Muscle of arm (tissue), 12 donors: ENCODE measurements around the gene LRRFIP1. TPM values are rescaled to one million over a fixed set of nuclear protein-coding genes. Genes with fewer than 3 reads are reported as not detected.
"Not testable (repeated sequence)": the region's sequence is repeated elsewhere in the genome, so short reads cannot be mapped to it uniquely, and the experiment has no call there.

ENCODE experiments used
- DNase-seq: peaks from one replicate; pipeline ENCODE4 v3.0.0-alpha.2; 2013
- polyA plus RNA-seq, 12 donors: library from polyadenylated mRNA; unstranded; fragments of 120-200 nt; gene quantifications; one replicate each; pipeline ENCODE4 v1.2.1, GENCODE V29; 2013; ENCODE audit not compliant: insufficient read length in 12 of 12

LRRFIP1 gene
- polyA plus RNA-seq, 12 donors, result 108 to 837 (median 163) TPM

GRCh38 chr2:237660381-237660900, 33.1 kb downstream of the LRRFIP1 start:
- no peak for DNase-seq

DNA sequence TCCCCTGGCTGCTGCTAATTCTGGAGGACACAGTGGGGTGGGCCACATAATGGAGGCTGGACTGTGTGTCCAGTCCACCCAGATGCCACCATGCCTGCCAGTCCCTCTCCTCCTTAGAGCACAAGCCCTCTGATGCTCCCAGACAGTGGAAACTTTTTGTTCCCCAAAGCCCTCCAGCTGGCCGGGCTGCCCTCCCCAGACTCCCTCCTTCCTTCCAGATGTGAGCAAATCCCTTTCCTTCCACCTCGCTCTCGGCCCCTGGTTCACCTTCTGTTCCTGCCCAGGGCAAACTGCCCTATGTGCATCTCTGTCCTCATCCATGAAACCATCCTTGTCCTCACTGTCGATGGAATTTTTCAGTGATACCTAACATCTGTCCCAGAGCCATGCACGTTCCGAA, 33.9 kb downstream of the LRRFIP1 start:
- no peak for DNase-seq

GRCh38 chr2:237661799-237662328, 34.5 kb downstream of the LRRFIP1 start:
- DNase-seq, result no peak

DNA sequence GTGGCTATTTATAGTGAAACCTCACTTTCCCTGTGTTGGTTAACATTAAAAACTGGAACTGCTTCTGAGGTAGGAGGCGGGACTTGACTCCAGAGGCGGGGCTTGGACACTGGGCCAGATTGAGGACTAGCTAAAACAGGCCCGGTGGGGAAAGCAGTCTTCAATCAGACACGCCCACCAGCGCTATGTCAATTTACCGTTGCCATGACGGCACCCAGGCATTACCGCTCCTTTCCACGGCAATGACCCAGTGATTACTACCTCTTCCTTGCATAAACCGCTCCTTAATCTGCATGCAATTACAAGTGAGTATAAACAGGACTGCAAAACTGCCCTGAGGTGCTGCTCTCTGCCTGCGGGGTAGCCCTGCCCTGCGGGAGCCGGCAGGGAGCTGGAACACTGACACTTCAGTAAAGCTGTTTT, 35.3 kb downstream of the LRRFIP1 start:
- peak; percentile 92 for DNase-seq

DNA sequence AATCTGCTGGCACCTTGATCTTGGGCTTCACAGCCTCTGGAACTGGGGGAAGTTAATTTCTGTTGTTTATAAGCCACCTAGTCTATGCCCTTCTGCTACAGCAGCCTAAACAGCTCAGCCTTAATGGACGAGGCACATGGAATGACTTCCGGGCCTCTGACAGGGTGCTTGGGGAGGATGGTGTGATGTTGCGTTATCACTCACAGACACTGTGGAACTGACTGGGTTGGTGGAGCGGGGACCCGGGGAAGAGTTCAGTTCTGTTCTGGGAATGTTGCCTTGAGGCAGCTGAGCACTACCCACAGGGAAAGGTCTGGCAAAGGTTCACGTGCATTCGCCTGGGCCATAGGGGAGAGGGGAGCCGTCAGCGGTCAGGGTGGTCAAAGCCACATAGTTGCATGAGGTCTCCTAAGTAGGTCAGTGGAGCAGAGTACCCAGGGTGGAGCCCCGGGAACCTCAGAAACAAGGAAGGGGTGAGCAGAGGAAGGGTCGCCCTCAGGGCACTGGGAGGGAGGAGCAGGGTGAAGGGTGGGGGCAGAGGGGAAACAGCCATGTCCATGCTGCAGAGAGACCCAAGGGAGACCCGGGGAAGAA, 36.2 kb downstream of the LRRFIP1 start:
- DNase-seq, result no peak

GRCh38 chr2:237664151-237664550, 36.8 kb downstream of the LRRFIP1 start:
- DNase-seq, result no peak

- DNase-seq, result no peak
These were observed 38.3 kb downstream of the LRRFIP1 start for GRCh38 chr2:237665713-237666143.

DNA sequence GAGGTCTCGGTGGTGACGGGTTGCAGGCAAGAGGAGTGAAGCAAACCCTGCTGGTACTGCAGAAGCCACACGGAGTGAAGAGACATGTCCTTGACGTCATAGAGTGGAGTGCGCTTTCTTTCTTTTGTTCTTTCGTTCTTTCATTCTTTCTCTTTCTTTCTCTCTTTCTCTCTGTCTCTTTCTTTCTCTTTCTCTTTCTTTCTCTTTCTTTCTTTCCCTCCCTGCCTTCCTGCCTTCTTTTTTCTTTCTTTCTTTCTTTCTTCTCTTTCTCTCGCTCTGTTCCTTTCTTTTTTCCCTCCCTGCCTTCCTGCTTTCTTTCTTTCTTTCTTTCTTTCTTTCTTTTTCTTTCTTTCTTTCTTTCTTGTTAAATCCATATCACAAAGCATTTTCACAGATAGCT, 39.2 kb downstream of the LRRFIP1 start:
- DNase-seq, result no peak

- not testable (repeated sequence) for DNase-seq
These were observed 39.7 kb downstream of the LRRFIP1 start for GRCh38 chr2:237667050-237667576.

DNA sequence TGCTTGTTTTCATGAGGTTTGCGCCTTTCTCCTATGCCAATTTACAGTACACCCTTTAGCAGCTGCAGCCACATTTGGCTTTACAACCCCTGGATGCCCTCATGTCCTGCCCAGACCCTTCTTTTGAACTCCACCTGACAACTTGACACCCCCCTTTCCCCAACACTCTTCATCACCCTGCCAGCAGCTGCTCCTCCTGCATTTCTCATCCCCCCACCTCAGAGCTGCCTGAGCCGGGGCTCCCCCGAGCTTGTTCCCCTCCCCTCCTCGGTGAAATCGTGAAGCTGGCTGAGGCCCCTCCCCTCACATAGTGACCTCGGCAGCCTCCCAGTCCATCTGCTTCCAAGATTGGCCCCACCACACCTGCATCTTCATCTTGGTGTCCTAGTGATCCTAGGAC, 40.5 kb downstream of the LRRFIP1 start:
- no peak for DNase-seq

DNA sequence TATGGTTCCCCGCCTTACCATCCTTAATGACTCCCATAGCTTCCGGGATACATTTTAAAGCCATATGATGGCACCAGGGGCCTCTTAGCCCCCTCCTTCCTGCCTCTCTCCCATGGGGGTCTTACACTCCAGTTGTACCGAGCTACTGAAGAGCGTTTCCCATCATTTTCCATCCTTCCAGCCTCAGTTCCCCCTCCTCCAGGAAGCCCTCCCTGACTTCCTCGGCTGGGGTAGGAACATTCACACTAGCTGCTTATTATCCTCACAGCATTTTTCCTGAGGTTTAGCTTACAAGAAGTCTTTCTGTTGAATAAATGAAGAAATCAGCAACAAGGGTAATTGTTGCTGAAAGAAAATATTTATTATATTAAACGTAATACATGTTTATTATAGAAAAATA, 41.1 kb downstream of the LRRFIP1 start:
- DNase-seq, result no peak

GRCh38 chr2:237669283-237669627, 41.9 kb downstream of the LRRFIP1 start:
- no peak for DNase-seq

- peak; percentile 95 for DNase-seq
These were observed 42.4 kb downstream of the LRRFIP1 start for GRCh38 chr2:237669628-237670392.

DNA sequence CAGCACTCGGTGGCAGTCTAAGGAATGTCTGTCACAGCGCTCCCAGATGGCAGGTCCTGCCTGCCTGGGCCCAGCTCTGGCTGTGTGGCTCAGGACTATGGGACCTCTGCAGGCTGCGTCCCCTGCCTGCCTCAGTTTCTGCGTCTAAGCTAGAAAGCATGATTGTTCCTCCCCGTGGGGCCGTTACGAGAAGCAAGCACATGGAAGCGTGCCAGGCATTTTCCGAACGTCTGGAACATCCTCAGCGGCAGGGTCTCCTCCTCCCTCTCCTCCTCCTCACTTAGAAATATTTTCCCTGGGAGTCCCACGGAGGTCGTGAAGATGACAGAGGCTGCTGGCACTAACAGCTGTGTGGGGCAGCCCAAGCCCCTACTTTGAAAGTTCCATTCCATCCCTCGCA, 43.3 kb downstream of the LRRFIP1 start:
- peak; percentile 87 for DNase-seq

GRCh38 chr2:237671466-237672138, 44.2 kb downstream of the LRRFIP1 start:
- DNase-seq, result no peak

- no peak for DNase-seq
These were observed 45.3 kb downstream of the LRRFIP1 start for GRCh38 chr2:237672731-237673129.

DNA sequence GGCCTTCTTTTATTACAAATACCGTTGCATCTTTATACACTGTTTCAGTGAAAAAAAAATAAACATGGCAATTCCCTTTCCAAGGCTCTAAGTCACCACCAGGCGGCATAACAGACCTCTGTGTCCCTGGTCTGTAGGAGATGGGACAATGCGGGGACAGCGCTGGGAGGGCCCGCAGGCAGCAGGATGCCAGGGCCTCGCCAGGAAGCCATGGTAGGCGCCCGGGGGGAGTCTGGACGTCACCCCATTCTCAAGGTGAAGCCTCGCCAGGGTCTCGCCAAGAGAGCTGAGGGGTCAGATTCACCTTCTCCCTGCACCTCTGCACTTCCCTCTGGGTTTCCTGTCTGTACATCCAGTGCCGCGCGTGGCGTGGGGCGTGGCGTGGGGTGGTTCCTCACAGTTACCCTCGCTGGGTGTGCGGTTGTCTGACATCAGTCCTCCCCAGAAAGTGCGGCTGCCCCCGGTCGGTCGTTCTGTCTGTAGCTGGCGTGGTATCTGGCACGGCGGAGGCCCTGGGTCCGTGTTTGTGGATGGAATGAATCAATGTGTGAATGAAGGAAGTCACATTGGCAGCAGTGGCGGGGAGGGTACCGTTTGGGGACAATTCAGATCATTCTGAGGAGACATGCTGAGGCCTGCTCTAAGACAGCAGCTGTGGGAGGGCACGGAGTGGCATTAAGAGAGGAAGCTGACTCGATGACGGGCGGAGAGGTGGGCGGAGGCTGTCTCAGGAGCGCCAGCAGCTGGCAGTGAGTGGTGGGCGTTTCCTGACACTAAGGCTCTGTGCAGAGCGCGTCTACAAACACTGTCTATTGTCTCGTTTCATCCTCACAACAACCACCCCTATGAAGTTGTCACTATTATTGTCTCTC, 46.0 kb downstream of the LRRFIP1 start:
- DNase-seq, result no peak

- DNase-seq, result peak; percentile 79
These were observed 47.4 kb downstream of the LRRFIP1 start for GRCh38 chr2:237674731-237675276.

DNA sequence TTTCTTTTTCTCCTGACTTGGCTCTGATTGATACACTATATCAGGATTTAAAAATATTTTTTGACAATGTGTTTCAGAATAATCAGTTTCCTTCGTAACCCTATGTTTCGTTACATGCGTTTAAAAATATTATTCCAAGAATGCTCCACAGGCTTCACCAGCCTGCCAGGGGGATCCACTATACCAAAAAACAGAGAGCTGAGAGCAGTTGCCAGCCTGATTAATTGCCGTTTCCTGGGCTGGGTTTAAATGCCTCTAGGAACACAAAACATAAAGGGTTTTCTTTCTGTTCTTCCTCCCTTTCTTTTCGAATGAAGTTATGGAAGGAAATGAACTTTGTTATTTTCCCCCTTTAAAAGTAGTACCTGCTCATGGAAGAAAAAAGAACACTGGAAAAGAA, 47.9 kb downstream of the LRRFIP1 start:
- DNase-seq, result no peak

DNA sequence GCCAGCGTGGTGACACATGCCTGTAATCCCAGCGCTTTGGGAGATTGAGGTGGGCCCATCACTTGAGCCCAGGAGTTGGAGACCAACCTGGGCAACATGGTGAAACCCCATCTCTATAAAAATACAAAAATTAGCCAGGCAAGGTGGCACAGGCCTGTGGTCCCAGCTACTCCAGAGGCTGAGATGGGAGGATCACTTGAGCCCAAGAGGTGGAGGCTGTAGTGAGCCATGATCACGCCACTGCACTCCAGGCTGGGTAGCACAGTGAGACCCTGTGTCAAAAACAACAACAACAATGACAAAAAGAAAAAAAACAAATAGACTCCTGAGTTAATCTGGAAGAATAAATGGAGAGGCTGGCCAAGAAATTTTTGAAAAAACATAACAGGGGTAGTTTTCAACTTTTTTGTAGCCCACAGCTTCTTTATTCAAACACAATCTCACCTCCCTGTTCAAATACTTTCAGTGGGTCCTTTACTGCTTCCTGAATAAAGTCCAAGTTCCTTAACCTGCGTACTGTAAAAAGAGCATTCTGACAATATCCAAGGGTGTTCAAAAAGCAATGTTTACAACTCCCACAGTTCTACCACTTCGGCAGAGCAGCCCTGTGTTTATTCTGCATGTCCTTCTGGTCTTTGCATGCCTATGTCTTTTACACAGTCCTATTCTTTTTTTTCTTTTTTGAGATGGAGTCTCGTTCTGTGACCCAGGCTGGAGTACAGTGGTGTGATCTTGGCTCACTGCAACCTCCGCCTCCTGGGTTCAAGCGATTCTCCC, 53.5 kb downstream of the LRRFIP1 start:
- no peak for DNase-seq
